HCT116 (cell line): ENCODE measurements around the gene ISOC2. TPM values are rescaled to one million over a fixed set of nuclear protein-coding genes. Genes with fewer than 3 reads are reported as not detected.

Source experiments
- ATAC-seq: fragments of 200-7000 bp; cut with Tn5 transposase; 2 replicates; pipeline ENCODE4 v1.9.1; 2020; ENCODE audit warnings: mild to moderate bottlenecking, moderate library complexity
- BruUV-seq: library from RNA; stranded (reverse); fragments of 400-500 nt; replicated peaks from 2 replicates; lab custom pipeline; 2021; lab: Mats Ljungman, UMichigan
- CTCF ChIA-PET: fragments of 300-600 bp; sonication (Branson Sonifier 250); formaldehyde crosslinking; loops from one replicate; lab custom pipeline; 2021; ENCODE audit warnings: antibody characterized with exemption; lab: Charles Lee
- POLR2A ChIA-PET: fragments of 300-600, 350-600 bp; sonication (Branson Sonifier 250); formaldehyde crosslinking; loops from one replicate; lab custom pipeline; 2021; ENCODE audit warnings: antibody characterized with exemption; lab: Charles Lee
- RAD21 ChIA-PET, 2 experiments: fragments of 300-600 bp; sonication (Branson Sonifier 250); formaldehyde crosslinking; loops; one replicate each; lab custom pipeline; 2023; ENCODE audit warnings: low total read pairs in 2 of 2; ENCODE audit not compliant: uncharacterized antibody in 2 of 2, unreplicated experiment in 2 of 2, low non-redundant PET in 1 of 2; lab: Charles Lee
- DNase-seq: peaks from one replicate; pipeline ENCODE4 v3.0.0-alpha.2; 2010; ENCODE audit warnings: low read depth, low spot score
- H2AFZ ChIP-seq: fragments of 200-600 bp; shearing (Covaris generic), sonication (generic); 2 replicates; pipeline ENCODE4 v1.6.1; 2017; ENCODE audit warnings: low read depth, mixed run types, mixed read lengths, antibody characterized with exemption, low read length; ENCODE audit not compliant: poor library complexity, severe bottlenecking
- H3K27ac ChIP-seq: 2 replicates; pipeline ENCODE4 v1.5.1; 2012; ENCODE audit warnings: low read depth, low read length
- H3K27me3 ChIP-seq: fragments of 200-600 bp; sonication (generic); 2 replicates; pipeline ENCODE4 v1.6.1; 2016; ENCODE audit warnings: mixed run types, low read length, mixed read lengths; ENCODE audit not compliant: insufficient read depth
- H3K36me3 ChIP-seq, 2 experiments: fragments of 200-500 bp in 1 of 2; fragments of 200-600 bp in 1 of 2; sonication (Bioruptor generic) in 1 of 2; sonication (generic) in 1 of 2; 2 replicates each; pipeline versions ENCODE4 v1.5.1 to v1.6.1; 2014 to 2016; ENCODE audit warnings: low read length in 2 of 2, inconsistent platforms in 1 of 2, mixed read lengths in 1 of 2, mixed run types in 1 of 2; ENCODE audit not compliant: insufficient read depth in 2 of 2, control insufficient read depth in 1 of 2
- H3K4me1 ChIP-seq, 2 experiments: fragments of 200-600 bp in 1 of 2; sonication (generic) in 1 of 2; 2 replicates each; pipeline versions ENCODE4 v1.5.1 to v1.6.1; 2012 to 2017; ENCODE audit warnings: low read length in 2 of 2, inconsistent platforms in 1 of 2, mild to moderate bottlenecking in 1 of 2, mixed read lengths in 1 of 2, mixed run types in 1 of 2, moderate library complexity in 1 of 2; ENCODE audit not compliant: insufficient read depth in 2 of 2, control insufficient read depth in 1 of 2
- H3K4me2 ChIP-seq: fragments of 200-600 bp; sonication (generic); 2 replicates; pipeline ENCODE4 v1.6.1; 2017; ENCODE audit warnings: mixed run types, low read length, mixed read lengths
- H3K4me3 ChIP-seq, 2 experiments: fragments of 200-600 bp in 1 of 2; sonication (generic) in 1 of 2; replicated peaks in 1 of 2; 2 replicates each; pipeline ENCODE4 v1.5.1; 2011 to 2016; ENCODE audit warnings: low read length in 2 of 2, control low read depth in 1 of 2, low read depth in 1 of 2, mild to moderate bottlenecking in 1 of 2, mixed read lengths in 1 of 2, mixed run types in 1 of 2
- H3K79me2 ChIP-seq: fragments of 200-600 bp; sonication (generic); 2 replicates; pipeline ENCODE4 v1.6.1; 2017; ENCODE audit warnings: mild to moderate bottlenecking, mixed run types, low read length, moderate library complexity, mixed read lengths; ENCODE audit not compliant: insufficient read depth
- H3K9ac ChIP-seq: fragments of 200-600 bp; sonication (generic); 2 replicates; pipeline ENCODE4 v1.6.1; 2016; ENCODE audit warnings: low read length, mixed read lengths
- H3K9me2 ChIP-seq: fragments of 200-600 bp; sonication (generic), shearing (Covaris generic); 2 replicates; pipeline ENCODE4 v1.6.1; 2017; ENCODE audit warnings: mixed run types, mild to moderate bottlenecking, moderate library complexity; ENCODE audit not compliant: insufficient read depth
- H3K9me3 ChIP-seq, 2 experiments: fragments of 200-500 bp in 1 of 2; fragments of 200-600 bp in 1 of 2; sonication (Bioruptor generic) in 1 of 2; sonication (generic) in 1 of 2; 2 replicates each; pipeline ENCODE4 v1.6.1; 2014 to 2017; ENCODE audit warnings: low read length in 2 of 2, mixed read lengths in 2 of 2, inconsistent platforms in 1 of 2, low read depth in 1 of 2, mild to moderate bottlenecking in 1 of 2, mixed run types in 1 of 2, moderate library complexity in 1 of 2; ENCODE audit not compliant: control insufficient read depth in 1 of 2, insufficient read depth in 1 of 2
- H4K20me1 ChIP-seq: fragments of 200-600 bp; sonication (generic), shearing (Covaris generic); 2 replicates; pipeline ENCODE4 v1.6.1; 2017; ENCODE audit warnings: mixed run types, mild to moderate bottlenecking, moderate library complexity; ENCODE audit not compliant: insufficient read depth
- CBX3 ChIP-seq: IDR thresholded peaks from 2 replicates; pipeline ENCODE4 v1.6.1; 2012; ENCODE audit warnings: low read depth
- CEBPB ChIP-seq: IDR thresholded peaks from 2 replicates; pipeline ENCODE4 v1.6.1; 2012; ENCODE audit warnings: low read depth
- ELF1 ChIP-seq: IDR thresholded peaks from 2 replicates; pipeline ENCODE4 v1.6.1; 2012; ENCODE audit warnings: low read depth, borderline replicate concordance
- EZH2 ChIP-seq: fragments of 200-600 bp; sonication (generic); IDR thresholded peaks from 2 replicates; pipeline ENCODE4 v1.6.1; 2017; ENCODE audit warnings: antibody characterized with exemption, mixed run types
- EZH2phosphoT487 ChIP-seq: fragments of 200-600 bp; IDR thresholded peaks from 2 replicates; pipeline ENCODE4 v1.6.1; 2018; ENCODE audit warnings: antibody characterized with exemption, borderline replicate concordance
- FOSL1 ChIP-seq: IDR thresholded peaks from 2 replicates; pipeline ENCODE4 v1.6.1; 2012; ENCODE audit warnings: low read depth
- POLR2A ChIP-seq: IDR thresholded peaks from 2 replicates; pipeline ENCODE4 v1.7.0; 2011; ENCODE audit warnings: borderline replicate concordance; ENCODE audit not compliant: insufficient read depth, insufficient read length; ENCODE audit errors: extremely low read depth
- POLR2AphosphoS5 ChIP-seq: IDR thresholded peaks from 2 replicates; pipeline ENCODE4 v1.6.1; 2011; ENCODE audit warnings: mild to moderate bottlenecking, low read depth, low read length, moderate library complexity
- SIN3A ChIP-seq: IDR thresholded peaks from 2 replicates; pipeline ENCODE4 v1.6.1; 2012; ENCODE audit warnings: low read depth
- SP1 ChIP-seq: IDR thresholded peaks from 2 replicates; pipeline ENCODE4 v1.6.1; 2012; ENCODE audit warnings: low read depth
- TCF7L2 ChIP-seq: IDR thresholded peaks from 2 replicates; pipeline ENCODE4 v1.7.0; 2011; ENCODE audit warnings: borderline replicate concordance, inconsistent platforms; ENCODE audit not compliant: insufficient read depth, insufficient read length; ENCODE audit errors: extremely low read depth
- YY1 ChIP-seq: IDR thresholded peaks from 2 replicates; pipeline ENCODE4 v1.6.1; 2011; ENCODE audit warnings: low read length, low read depth, moderate library complexity, mild to moderate bottlenecking; ENCODE audit not compliant: insufficient replicate concordance; ENCODE audit errors: extremely low read depth
- ZFX ChIP-seq: fragments of 450-650 bp; IDR thresholded peaks from 2 replicates; pipeline ENCODE4 v1.6.1; 2017
- ZNF274 ChIP-seq: fragments of 200-500 bp; sonication (Bioruptor generic); IDR thresholded peaks from 2 replicates; pipeline ENCODE4 v1.6.1; 2014; ENCODE audit warnings: mild to moderate bottlenecking, low read depth, low read length, inconsistent platforms
- intact Hi-C: fragments of 100-400 bp; cut with micrococcal nuclease; formaldehyde crosslinking; loops from 2 replicates; pipeline ENCODE4 v1.10.0; 2022
- total RNA-seq: library from RNA; stranded (reverse); gene quantifications from one replicate; pipeline ENCODE4 v1.2.1, GENCODE V29; 2021; ENCODE audit not compliant: unreplicated experiment
- TF ChIP-seq, protein P1 (sequence below), 3 experiments: fragments of 200-600 bp in 1 of 3; sonication (generic) in 1 of 3; IDR thresholded peaks in 2 of 3; conservative IDR thresholded peaks in 1 of 3; 2 replicates each; pipeline ENCODE4 v1.5.1; 2012 to 2017; ENCODE audit warnings: low read depth in 2 of 3, low read length in 2 of 3, antibody characterized with exemption in 1 of 3, borderline replicate concordance in 1 of 3, control low read depth in 1 of 3, mild to moderate bottlenecking in 1 of 3, mixed read lengths in 1 of 3, mixed run types in 1 of 3, moderate library complexity in 1 of 3; ENCODE audit not compliant: insufficient read depth in 1 of 3

Gene ISOC2
- total RNA-seq, 1 experiment from 2014 or later, result 56.8 TPM

DNA sequence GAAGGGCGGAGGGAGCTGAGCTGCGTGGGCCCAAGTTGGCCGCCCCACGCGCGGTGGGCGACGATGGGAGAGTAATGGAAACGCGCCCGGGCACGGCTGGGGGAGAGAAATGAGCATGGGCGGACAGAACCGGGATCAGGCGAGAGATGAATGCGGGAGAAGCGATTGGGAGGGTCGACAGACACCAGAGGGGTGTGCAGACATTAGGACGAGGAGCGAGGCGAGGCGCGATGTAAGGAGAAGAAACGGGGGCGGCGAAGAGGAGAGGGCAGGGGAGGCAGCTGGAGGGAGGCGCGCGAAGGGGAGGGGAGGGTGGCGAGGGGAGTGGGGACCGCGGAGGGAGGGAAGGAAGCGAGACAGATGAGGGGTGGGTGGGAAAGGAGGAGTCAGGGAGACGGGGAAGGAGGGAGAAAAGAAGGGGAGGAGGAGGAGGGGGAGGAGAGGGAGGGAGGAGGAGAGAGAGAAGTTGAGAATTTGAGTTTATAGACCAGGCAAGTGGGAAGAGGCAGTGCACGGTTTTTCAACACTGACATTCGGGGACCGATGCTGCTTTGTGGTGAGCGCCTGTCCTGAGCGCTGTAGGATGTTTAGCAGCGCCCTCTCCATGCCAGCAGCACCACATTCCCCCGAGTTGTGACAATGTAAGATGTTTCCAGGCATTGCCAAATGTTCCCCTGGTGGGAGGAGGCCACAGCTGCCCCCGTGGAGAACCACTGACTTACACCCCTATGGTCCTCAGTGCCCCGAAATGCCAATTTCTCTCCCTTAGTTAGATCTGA is 18.2 kb downstream of the ISOC2 start, which contains the start of gene SHISA7:
Gene SHISA7, minus strand, starts transcription at position 256 of the 779 bp plus-strand sequence. CDS start 437 bp downstream, outside the sequence.
- Histone ChIP-seq H3K4me1 (peaks cover 0 to 10% of the 10 kb centered on the region in 2 experiments; a peak in 2 of 4 replicates), H2AFZ (no peak within 1 kb of the TSS), H3K9me2 (no peaks in the 10 kb centered on the region), H3K4me3 (no peak within 1 kb of the TSS), H3K36me3 (no peaks in the 10 kb centered on the region), H3K9me3 (no peaks in the 10 kb centered on the region), H4K20me1 (no peaks in the 10 kb centered on the region), H3K27ac (no peak within 1 kb of the TSS; the same call in 1 of the 2 replicates), H3K79me2 (no peaks in the 10 kb centered on the region), H3K4me2 (peak within 1 kb of the TSS; percentile 40), H3K27me3 (peaks cover 19% of the 10 kb centered on the region; the same call in 1 of the 2 replicates), H3K9ac (no peak within 1 kb of the TSS)
- TF ChIP-seq ZFX (no peak), SP1 (no peak), EZH2 (no peak), CBX3 (no peak), TCF7L2 (no peak), EZH2phosphoT487 (no peak), POLR2AphosphoS5 (no peak), POLR2A (no peak), ZNF274 (no peak), CEBPB (no peak), FOSL1 (no peak), YY1 (no peak), ELF1 (no peak), SIN3A (no peak)
- TF ChIP-seq, protein P1, sequence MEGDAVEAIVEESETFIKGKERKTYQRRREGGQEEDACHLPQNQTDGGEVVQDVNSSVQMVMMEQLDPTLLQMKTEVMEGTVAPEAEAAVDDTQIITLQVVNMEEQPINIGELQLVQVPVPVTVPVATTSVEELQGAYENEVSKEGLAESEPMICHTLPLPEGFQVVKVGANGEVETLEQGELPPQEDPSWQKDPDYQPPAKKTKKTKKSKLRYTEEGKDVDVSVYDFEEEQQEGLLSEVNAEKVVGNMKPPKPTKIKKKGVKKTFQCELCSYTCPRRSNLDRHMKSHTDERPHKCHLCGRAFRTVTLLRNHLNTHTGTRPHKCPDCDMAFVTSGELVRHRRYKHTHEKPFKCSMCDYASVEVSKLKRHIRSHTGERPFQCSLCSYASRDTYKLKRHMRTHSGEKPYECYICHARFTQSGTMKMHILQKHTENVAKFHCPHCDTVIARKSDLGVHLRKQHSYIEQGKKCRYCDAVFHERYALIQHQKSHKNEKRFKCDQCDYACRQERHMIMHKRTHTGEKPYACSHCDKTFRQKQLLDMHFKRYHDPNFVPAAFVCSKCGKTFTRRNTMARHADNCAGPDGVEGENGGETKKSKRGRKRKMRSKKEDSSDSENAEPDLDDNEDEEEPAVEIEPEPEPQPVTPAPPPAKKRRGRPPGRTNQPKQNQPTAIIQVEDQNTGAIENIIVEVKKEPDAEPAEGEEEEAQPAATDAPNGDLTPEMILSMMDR (IDR thresholded peaks at IDR 0.05 in 2 of 3, conservative IDR thresholded peaks at IDR 0.05 in 1 of 3; ENCODE audit: borderline replicate concordance in 1 of 3, insufficient read depth in 1 of 3, low read depth in 2 of 3, low read length in 2 of 3), result no peak
- ChIA-PET RAD21 (no interaction called here), POLR2A (no interaction called here), CTCF (interaction anchor here (0.5 kb wide), 1 partner anchor 355 kb away, joined by 4 read pairs; no protein-coding TSS in a partner anchor)
- no peak for ATAC-seq
- intact Hi-C loops, result loop anchor here (10.0 kb wide), 1 partner anchor 228 kb away; no protein-coding TSS in a partner anchor
- no peak for DNase-seq
- no TSS peak for BruUV-seq
